Gastrocnemius medialis (tissue), 4 donors: ENCODE data around the gene DCLRE1A.

ENCODE experiments used
- CTCF ChIP-seq, 5 experiments: fragments of 450-650 bp in 3 of 5; fragments of 200-600 bp in 2 of 5; sonication (generic) in 2 of 5; IDR thresholded peaks in 4 of 5; conservative IDR thresholded peaks in 1 of 5; 1 replicate in 4 of 5; 2 replicates in 1 of 5; pipeline ENCODE4 v1.5.1; 2016 to 2019; ENCODE audit warnings: antibody characterized with exemption in 5 of 5, mild to moderate bottlenecking in 3 of 5, moderate library complexity in 3 of 5
- POLR2A ChIP-seq, 2 donors: fragments of 450-650 bp; IDR thresholded peaks; one replicate each; pipeline ENCODE4 v1.6.1; 2017; ENCODE audit warnings: antibody characterized with exemption in 2 of 2, mild to moderate bottlenecking in 2 of 2, moderate library complexity in 2 of 2

DNA sequence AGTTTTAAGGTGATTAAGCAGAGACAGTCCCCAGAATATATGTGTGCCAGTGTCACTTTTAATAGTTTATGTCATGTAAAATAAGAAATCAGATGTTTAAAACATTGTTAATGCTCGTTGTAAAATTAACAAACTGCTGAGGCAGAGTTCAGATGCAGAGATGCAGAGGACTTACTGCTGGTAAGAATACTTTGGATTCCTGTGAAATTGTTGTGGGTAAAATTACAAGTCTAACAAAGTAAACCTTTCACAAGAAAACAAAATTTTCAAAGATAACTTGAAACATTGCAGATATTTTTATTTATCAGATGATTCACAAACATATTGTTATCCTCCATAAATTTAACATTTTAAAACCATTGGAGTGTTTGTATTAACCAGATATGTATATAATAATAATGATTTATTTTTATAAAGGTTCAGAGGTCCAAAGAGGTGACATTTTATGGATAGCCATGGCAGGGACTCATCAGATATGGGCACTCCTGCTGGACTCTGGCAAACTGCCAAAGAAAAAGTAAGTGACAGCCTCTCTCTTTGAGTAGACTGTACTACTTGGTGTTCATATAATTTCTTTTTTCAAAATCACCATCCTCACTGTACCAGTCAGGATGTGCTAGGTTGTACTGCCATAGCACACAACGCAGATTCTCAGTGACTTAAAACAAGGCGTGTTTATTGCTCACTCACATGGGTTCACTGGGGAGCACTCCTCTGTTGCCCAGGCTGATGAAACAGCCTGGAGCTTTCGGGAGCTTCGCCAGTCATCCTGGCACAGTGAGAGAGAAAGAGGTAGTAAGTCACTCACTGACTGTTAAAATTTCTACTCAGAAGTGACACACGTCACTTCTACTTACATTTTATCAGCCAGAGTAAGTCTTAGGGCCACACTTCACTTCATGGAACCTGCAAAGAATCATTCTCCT lies 44.1 kb upstream of the DCLRE1A start:
- TF ChIP-seq CTCF (IDR thresholded peaks at IDR 0.05 in 4 of 5, conservative IDR thresholded peaks at IDR 0.05 in 1 of 5) (no peak), POLR2A (IDR thresholded peaks at IDR 0.05) (no peak)
